SK-N-SH (cell line): ENCODE results near the gene TUBGCP3. TPM values are rescaled to one million over a fixed set of nuclear protein-coding genes. Genes with fewer than 3 reads are reported as not detected.

Source experiments
- CTCF ChIA-PET: fragments of 300-600, 350-600 bp; formaldehyde crosslinking; extraction: SDS; loops from one replicate; lab custom pipeline; 2021; lab: Yijun Ruan, JAX
- POLR2A ChIA-PET: fragments of 350-600 bp; sonication (Branson Sonifier 250); formaldehyde crosslinking; extraction: SDS; loops from one replicate; lab custom pipeline; 2020; ENCODE audit warnings: antibody characterized with exemption, inconsistent platforms; lab: Yijun Ruan, JAX
- DNase-seq: peaks from one replicate; pipeline ENCODE4 v3.0.0; 2012
- H2AFZ ChIP-seq: fragments of 200-600 bp; sonication (generic); 2 replicates; pipeline ENCODE4 v1.8.1; 2016; ENCODE audit warnings: antibody characterized with exemption, mild to moderate bottlenecking, low read depth
- H3F3A ChIP-seq: fragments of 200-600 bp; sonication (generic); replicated peaks from 2 replicates; pipeline ENCODE3; 2016; ENCODE audit warnings: antibody characterized with exemption, mild to moderate bottlenecking; ENCODE audit not compliant: insufficient read depth
- H3K27ac ChIP-seq, 2 experiments: fragments of 200-500 bp in 1 of 2; fragments of 200-600 bp in 1 of 2; sonication (Bioruptor generic) in 1 of 2; sonication (generic), shearing (Covaris generic) in 1 of 2; 2 replicates each; pipeline versions ENCODE4 v1.5.1 to v1.6.1; 2014 to 2016; ENCODE audit warnings: low read depth in 2 of 2, inconsistent platforms in 1 of 2, low read length in 1 of 2, mild to moderate bottlenecking in 1 of 2, mixed read lengths in 1 of 2
- H3K27me3 ChIP-seq: fragments of 200-600 bp; sonication (generic), shearing (Covaris generic); 2 replicates; pipeline ENCODE4 v1.6.1; 2016; ENCODE audit warnings: mixed run types; ENCODE audit not compliant: insufficient read depth
- H3K36me3 ChIP-seq, 2 experiments: fragments of 200-500 bp in 1 of 2; fragments of 200-600 bp in 1 of 2; sonication (Bioruptor generic) in 1 of 2; sonication (generic) in 1 of 2; replicated peaks in 1 of 2; 2 replicates each; pipeline versions ENCODE3 to v1.5.1; 2014 to 2016; ENCODE audit warnings: low read length in 1 of 2, mild to moderate bottlenecking in 1 of 2; ENCODE audit not compliant: insufficient read depth in 2 of 2, control insufficient read depth in 1 of 2
- H3K4me1 ChIP-seq, 2 experiments: fragments of 200-500 bp in 1 of 2; fragments of 200-600 bp in 1 of 2; sonication (Bioruptor generic) in 1 of 2; sonication (generic), shearing (Covaris generic) in 1 of 2; 2 replicates each; pipeline versions ENCODE4 v1.5.1 to v1.6.1; 2014 to 2016; ENCODE audit warnings: low read depth in 1 of 2, low read length in 1 of 2, mixed run types in 1 of 2; ENCODE audit not compliant: insufficient read depth in 2 of 2, control insufficient read depth in 1 of 2
- H3K4me2 ChIP-seq: fragments of 200-600 bp; sonication (generic), shearing (Covaris generic); 2 replicates; pipeline ENCODE4 v1.6.1; 2017; ENCODE audit warnings: mixed run types
- H3K4me3 ChIP-seq, 2 experiments: fragments of 200-500 bp in 1 of 2; fragments of 200-600 bp in 1 of 2; sonication (Bioruptor generic) in 1 of 2; sonication (generic), shearing (Covaris generic) in 1 of 2; 2 replicates each; pipeline versions ENCODE4 v1.5.1 to v1.8.1; 2014 to 2016; ENCODE audit warnings: low read depth in 2 of 2, inconsistent platforms in 1 of 2, low read length in 1 of 2, mild to moderate bottlenecking in 1 of 2, mixed read lengths in 1 of 2, moderate library complexity in 1 of 2
- H3K79me2 ChIP-seq: fragments of 200-600 bp; sonication (generic); 2 replicates; pipeline ENCODE4 v1.8.1; 2017; ENCODE audit warnings: mild to moderate bottlenecking; ENCODE audit not compliant: insufficient read depth
- H3K9ac ChIP-seq: fragments of 200-600 bp; sonication (generic); 2 replicates; pipeline ENCODE4 v1.6.1; 2017; ENCODE audit warnings: mixed run types
- H3K9me2 ChIP-seq: fragments of 200-600 bp; sonication (generic); 2 replicates; pipeline ENCODE4 v1.6.1; 2017; ENCODE audit warnings: mixed run types
- H3K9me3 ChIP-seq: fragments of 200-600 bp; sonication (generic); 2 replicates; pipeline ENCODE4 v1.6.1; 2017; ENCODE audit warnings: mixed run types, mild to moderate bottlenecking, moderate library complexity
- H4K20me1 ChIP-seq: fragments of 200-600 bp; sonication (generic); 2 replicates; pipeline ENCODE4 v1.6.1; 2017; ENCODE audit warnings: mild to moderate bottlenecking, mixed run types; ENCODE audit not compliant: insufficient read depth
- EP300 ChIP-seq, 2 experiments: IDR thresholded peaks; 2 replicates each; pipeline versions ENCODE4 v1.4.0 to v1.6.1; 2012; ENCODE audit warnings: borderline replicate concordance in 1 of 2, low read depth in 1 of 2, low read length in 1 of 2
- EZH2phosphoT487 ChIP-seq: fragments of 200-600 bp; sonication (generic); IDR thresholded peaks from 2 replicates; pipeline ENCODE4 v1.6.1; 2017; ENCODE audit warnings: low read depth, mixed run types, mild to moderate bottlenecking, antibody characterized with exemption, moderate library complexity, borderline replicate concordance
- FOSL2 ChIP-seq: IDR thresholded peaks from 2 replicates; pipeline ENCODE4 v1.4.0; 2012; ENCODE audit warnings: low read depth, mild to moderate bottlenecking, moderate library complexity, borderline replicate concordance
- GATA2 ChIP-seq: sonication (generic); formaldehyde crosslinking; IDR thresholded peaks from 2 replicates; pipeline ENCODE4 v1.5.0; 2020; ENCODE audit warnings: mild to moderate bottlenecking, missing genetic modification reagents
- JUND ChIP-seq: IDR thresholded peaks from 2 replicates; pipeline ENCODE4 v1.4.0; 2012
- MEF2A ChIP-seq: IDR thresholded peaks from 2 replicates; pipeline ENCODE4 v1.4.0; 2012; ENCODE audit warnings: low read depth, borderline replicate concordance
- MXI1 ChIP-seq: IDR thresholded peaks from 2 replicates; pipeline ENCODE4 v1.6.1; 2012; ENCODE audit warnings: mild to moderate bottlenecking, low read depth, low read length, improper control_type of control experiment
- NRF1 ChIP-seq: IDR thresholded peaks from 2 replicates; pipeline ENCODE4 v1.6.1; 2012; ENCODE audit warnings: low read depth, mild to moderate bottlenecking, low read length
- RAD21 ChIP-seq: IDR thresholded peaks from 2 replicates; pipeline ENCODE4 v1.6.1; 2012; ENCODE audit warnings: mild to moderate bottlenecking, low read length
- RFX5 ChIP-seq: IDR thresholded peaks from 2 replicates; pipeline ENCODE4 v1.6.1; 2012; ENCODE audit warnings: mild to moderate bottlenecking, improper control_type of control experiment, low read length
- SIN3A ChIP-seq: IDR thresholded peaks from 2 replicates; pipeline ENCODE4 v1.6.1; 2012; ENCODE audit warnings: low read depth, mild to moderate bottlenecking, low read length, moderate library complexity, borderline replicate concordance
- SMC3 ChIP-seq: IDR thresholded peaks from 2 replicates; pipeline ENCODE4 v1.6.1; 2012; ENCODE audit warnings: low read depth, low read length, improper control_type of control experiment
- TCF12 ChIP-seq: IDR thresholded peaks from 2 replicates; pipeline ENCODE4 v1.4.0; 2012
- TEAD4 ChIP-seq: IDR thresholded peaks from 2 replicates; pipeline ENCODE4 v1.4.0; 2012; ENCODE audit warnings: mild to moderate bottlenecking, borderline replicate concordance; ENCODE audit not compliant: insufficient read depth
- USF1 ChIP-seq: IDR thresholded peaks from 2 replicates; pipeline ENCODE4 v1.4.0; 2012; ENCODE audit warnings: low read depth, borderline replicate concordance
- WGBS: methylation state at CpG from one replicate; pipeline ENCODE4 v1.1.6; 2017; ENCODE audit warnings: low lambda C conversion rate; 5-methylcytosine and 5-hydroxymethylcytosine counted together
- polyA plus RNA-seq, 3 experiments: library from polyadenylated mRNA; depleted of rRNA; stranded (reverse); fragments of >200 nt; gene quantifications; 2 replicates each; pipeline ENCODE4 v1.2.3, GENCODE V29; 2012
- TF ChIP-seq, protein P1 (sequence below): IDR thresholded peaks from 2 replicates; pipeline ENCODE4 v1.4.0; 2012; ENCODE audit warnings: low read depth, borderline replicate concordance
- TF ChIP-seq, protein P2 (sequence below): IDR thresholded peaks from 2 replicates; pipeline ENCODE4 v1.4.0; 2012; ENCODE audit warnings: low read depth
- TF ChIP-seq, protein P3 (sequence below): fragments of 150-350 bp; IDR thresholded peaks from 2 replicates; pipeline ENCODE4 v1.6.1; 2017; ENCODE audit warnings: antibody characterized with exemption, low read length, low read depth, borderline replicate concordance
- TF ChIP-seq, protein P4 (sequence below): fragments of 200-600 bp; sonication (generic); IDR thresholded peaks from 2 replicates; pipeline ENCODE4 v1.6.1; 2017; ENCODE audit warnings: antibody characterized with exemption, mild to moderate bottlenecking, moderate library complexity

TUBGCP3 gene
- polyA plus RNA-seq, 1 of the 3 experiments (the other 2 are of a cell fraction), result 16.8 TPM

DNA sequence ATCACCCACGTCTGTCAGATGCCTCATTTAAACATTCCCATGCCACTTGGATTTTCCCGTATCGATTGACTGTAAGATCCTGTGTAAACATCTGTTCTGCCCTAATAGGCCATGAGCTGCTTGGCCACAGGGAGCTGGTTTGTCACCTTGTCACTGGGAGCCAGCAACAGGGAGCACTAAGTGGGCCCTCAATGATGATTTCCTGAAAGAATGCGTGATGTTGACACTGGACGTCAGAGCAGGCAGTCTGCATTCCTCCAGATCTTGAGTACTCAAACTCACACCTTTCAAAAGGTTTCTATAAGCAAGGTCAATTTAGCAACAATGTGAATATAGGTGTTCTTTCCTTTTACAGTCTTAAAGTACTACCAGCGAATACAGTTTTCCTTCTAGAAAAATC is 78.8 kb downstream of the TUBGCP3 start:
- no peaks in the 10 kb centered on the region for H3F3A ChIP-seq
- no peak for TF ChIP-seq SMC3
- no peak for TF ChIP-seq FOSL2
- no peak for TF ChIP-seq EZH2phosphoT487
- TF ChIP-seq, protein P1, sequence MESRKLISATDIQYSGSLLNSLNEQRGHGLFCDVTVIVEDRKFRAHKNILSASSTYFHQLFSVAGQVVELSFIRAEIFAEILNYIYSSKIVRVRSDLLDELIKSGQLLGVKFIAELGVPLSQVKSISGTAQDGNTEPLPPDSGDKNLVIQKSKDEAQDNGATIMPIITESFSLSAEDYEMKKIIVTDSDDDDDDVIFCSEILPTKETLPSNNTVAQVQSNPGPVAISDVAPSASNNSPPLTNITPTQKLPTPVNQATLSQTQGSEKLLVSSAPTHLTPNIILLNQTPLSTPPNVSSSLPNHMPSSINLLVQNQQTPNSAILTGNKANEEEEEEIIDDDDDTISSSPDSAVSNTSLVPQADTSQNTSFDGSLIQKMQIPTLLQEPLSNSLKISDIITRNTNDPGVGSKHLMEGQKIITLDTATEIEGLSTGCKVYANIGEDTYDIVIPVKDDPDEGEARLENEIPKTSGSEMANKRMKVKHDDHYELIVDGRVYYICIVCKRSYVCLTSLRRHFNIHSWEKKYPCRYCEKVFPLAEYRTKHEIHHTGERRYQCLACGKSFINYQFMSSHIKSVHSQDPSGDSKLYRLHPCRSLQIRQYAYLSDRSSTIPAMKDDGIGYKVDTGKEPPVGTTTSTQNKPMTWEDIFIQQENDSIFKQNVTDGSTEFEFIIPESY, result no peak
- TF ChIP-seq, protein P2, sequence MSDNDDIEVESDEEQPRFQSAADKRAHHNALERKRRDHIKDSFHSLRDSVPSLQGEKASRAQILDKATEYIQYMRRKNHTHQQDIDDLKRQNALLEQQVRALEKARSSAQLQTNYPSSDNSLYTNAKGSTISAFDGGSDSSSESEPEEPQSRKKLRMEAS, result no peak
- TF ChIP-seq RFX5, result no peak
- TF ChIP-seq GATA2 (CRISPR knock-in tag), result no peak
- TF ChIP-seq, protein P3, sequence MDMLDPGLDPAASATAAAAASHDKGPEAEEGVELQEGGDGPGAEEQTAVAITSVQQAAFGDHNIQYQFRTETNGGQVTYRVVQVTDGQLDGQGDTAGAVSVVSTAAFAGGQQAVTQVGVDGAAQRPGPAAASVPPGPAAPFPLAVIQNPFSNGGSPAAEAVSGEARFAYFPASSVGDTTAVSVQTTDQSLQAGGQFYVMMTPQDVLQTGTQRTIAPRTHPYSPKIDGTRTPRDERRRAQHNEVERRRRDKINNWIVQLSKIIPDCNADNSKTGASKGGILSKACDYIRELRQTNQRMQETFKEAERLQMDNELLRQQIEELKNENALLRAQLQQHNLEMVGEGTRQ, result no peak
- no peak for TF ChIP-seq SIN3A
- no peak for TF ChIP-seq EP300 (IDR thresholded peaks at IDR 0.05; ENCODE audit: borderline replicate concordance in 1 of 2, low read depth in 1 of 2, low read length in 1 of 2)
- TF ChIP-seq USF1, result no peak
- TF ChIP-seq MEF2A, result no peak
- TF ChIP-seq MXI1, result no peak
- no peak for TF ChIP-seq NRF1
- no peak for TF ChIP-seq TEAD4
- TF ChIP-seq JUND, result no peak
- TF ChIP-seq TCF12, result no peak
- TF ChIP-seq RAD21, result no peak
- TF ChIP-seq, protein P4, sequence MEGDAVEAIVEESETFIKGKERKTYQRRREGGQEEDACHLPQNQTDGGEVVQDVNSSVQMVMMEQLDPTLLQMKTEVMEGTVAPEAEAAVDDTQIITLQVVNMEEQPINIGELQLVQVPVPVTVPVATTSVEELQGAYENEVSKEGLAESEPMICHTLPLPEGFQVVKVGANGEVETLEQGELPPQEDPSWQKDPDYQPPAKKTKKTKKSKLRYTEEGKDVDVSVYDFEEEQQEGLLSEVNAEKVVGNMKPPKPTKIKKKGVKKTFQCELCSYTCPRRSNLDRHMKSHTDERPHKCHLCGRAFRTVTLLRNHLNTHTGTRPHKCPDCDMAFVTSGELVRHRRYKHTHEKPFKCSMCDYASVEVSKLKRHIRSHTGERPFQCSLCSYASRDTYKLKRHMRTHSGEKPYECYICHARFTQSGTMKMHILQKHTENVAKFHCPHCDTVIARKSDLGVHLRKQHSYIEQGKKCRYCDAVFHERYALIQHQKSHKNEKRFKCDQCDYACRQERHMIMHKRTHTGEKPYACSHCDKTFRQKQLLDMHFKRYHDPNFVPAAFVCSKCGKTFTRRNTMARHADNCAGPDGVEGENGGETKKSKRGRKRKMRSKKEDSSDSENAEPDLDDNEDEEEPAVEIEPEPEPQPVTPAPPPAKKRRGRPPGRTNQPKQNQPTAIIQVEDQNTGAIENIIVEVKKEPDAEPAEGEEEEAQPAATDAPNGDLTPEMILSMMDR, result no peak
- H3K4me3 ChIP-seq, result no peak overlapping the region
- CTCF ChIA-PET, result interaction anchor here (1.1 kb wide), 1 partner anchor 17 kb away, joined by 5 read pairs; no protein-coding TSS in a partner anchor
- H3K9ac ChIP-seq, result no peak overlapping the region
- H2AFZ ChIP-seq, result no peak overlapping the region
- no peak for DNase-seq
- peaks cover 7 to 44% of the 10 kb centered on the region in 2 experiments for H3K36me3 ChIP-seq
- H3K27me3 ChIP-seq, result no peaks in the 10 kb centered on the region
- WGBS, result 92% methylated on average over 6 of the region's 6 CpGs
- no peaks in the 10 kb centered on the region for H3K79me2 ChIP-seq
- POLR2A ChIA-PET, result no interaction called here
- H3K4me2 ChIP-seq, result no peak overlapping the region
- H4K20me1 ChIP-seq, result 0 out of 2 replicates have a peak, but pooled peaks cover 5% of the 10 kb centered on the region
- no peaks in the 10 kb centered on the region for H3K9me2 ChIP-seq
- H3K4me1 ChIP-seq, result peaks cover 0 to 3% of the 10 kb centered on the region in 2 experiments; a peak in 2 of 4 replicates
- H3K27ac ChIP-seq, result no peak overlapping the region
- no peaks in the 10 kb centered on the region for H3K9me3 ChIP-seq
